ENCODE data around the gene TYW1. TPM values are rescaled to one million over a fixed set of nuclear protein-coding genes. Genes with fewer than 3 reads are reported as not detected.
"Not testable (repeated sequence)": the region's sequence is repeated elsewhere in the genome, so short reads cannot be mapped to it uniquely, and the experiment has no call there.

The TYW1 gene
- total RNA-seq, 1 experiment from 2014 or later = 24.5 TPM

DNA sequence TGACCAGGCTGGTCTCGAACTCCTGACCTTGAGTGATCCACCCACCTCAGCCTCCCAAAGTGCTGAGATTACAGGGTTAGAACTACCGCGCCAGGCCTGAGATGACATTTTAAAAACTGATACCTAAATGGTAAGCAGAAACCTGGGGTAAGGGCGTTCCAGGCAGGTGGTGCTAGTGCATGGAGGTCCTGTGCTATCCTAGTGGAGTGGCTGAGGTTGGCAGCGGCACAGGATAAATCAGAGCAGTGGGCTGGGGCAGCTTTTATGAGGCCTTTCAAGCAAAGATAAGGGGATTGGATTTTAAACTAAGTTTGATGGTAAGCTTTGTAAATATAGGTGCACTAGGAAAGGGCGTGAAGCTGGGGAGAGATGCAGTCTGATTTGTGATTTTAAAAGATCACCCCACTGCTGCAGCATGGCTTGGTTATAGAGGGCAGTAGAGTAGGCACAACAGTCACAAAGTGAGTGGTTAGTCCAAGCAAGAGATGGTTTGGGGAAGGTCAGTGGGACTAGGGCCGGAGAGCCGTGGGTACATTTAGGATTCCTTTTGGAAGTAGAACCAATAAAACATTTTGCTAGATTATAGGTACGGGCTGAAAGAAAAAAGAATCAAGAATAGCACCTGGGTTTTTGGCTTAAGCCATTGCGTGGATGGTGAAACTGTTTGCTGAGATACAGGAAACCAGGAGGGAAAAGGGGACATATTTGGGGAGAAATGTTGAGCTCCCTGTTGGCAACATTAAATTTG, 188.5 kb downstream of the TYW1 start:
- H3K36me3 ChIP-seq (ENCODE audit: control insufficient read depth, insufficient read depth, low read length); ATAC-seq; POLR2A ChIA-PET; H3K9me3 ChIP-seq (ENCODE audit: control insufficient read depth, insufficient read depth, low read depth, low read length); H3K27ac ChIP-seq (ENCODE audit: low read length); CTCF ChIA-PET; in situ Hi-C loops (cut with HindIII; ENCODE audit: low pct_unique_long_range_greater_than_20kb, low sequenced_read_pairs); H3K4me1 ChIP-seq (ENCODE audit: control insufficient read depth, insufficient read depth, low read length); DNase-seq (ENCODE audit: low read depth, low spot score); BruUV-seq (replicated peaks); intact Hi-C loops (cut with micrococcal nuclease; ENCODE audit: unreplicated experiment); H3K4me3 ChIP-seq (ENCODE audit: low read depth in 2 of 2, low read length in 2 of 2); H3K27me3 ChIP-seq (ENCODE audit: control insufficient read depth, insufficient read depth, low read length): not testable (repeated sequence)

DNA sequence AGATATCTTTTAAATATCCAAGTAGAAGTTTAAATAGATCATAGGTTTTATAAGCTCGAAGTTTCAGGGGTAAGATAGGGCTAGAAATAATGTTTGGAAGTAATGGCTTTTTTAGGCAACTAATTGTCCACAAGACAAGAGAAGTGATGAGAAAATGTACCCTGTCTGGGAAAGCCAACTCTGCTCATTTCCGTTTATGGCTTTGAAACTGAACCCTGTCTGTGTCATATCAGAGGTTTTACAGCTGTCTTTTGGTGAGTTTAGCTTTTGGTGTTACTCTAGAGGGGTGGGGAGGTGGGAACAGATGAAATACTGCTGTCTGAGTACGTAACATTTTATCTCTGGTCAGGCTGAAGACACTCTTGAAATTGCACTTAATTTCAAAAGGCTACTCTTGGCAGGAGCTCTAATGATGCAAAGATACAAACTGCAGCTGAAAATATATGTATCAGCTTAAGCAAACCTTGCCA, 189.1 kb downstream of the TYW1 start:
- H3K36me3 ChIP-seq (ENCODE audit: control insufficient read depth, insufficient read depth, low read length); H3K27me3 ChIP-seq (ENCODE audit: control insufficient read depth, insufficient read depth, low read length); H3K4me3 ChIP-seq (ENCODE audit: low read depth in 2 of 2, low read length in 2 of 2); intact Hi-C loops (cut with micrococcal nuclease; ENCODE audit: unreplicated experiment); in situ Hi-C loops (cut with HindIII; ENCODE audit: low pct_unique_long_range_greater_than_20kb, low sequenced_read_pairs); H3K27ac ChIP-seq (ENCODE audit: low read length); H3K9me3 ChIP-seq (ENCODE audit: control insufficient read depth, insufficient read depth, low read depth, low read length); CTCF ChIA-PET; BruUV-seq (replicated peaks); POLR2A ChIA-PET; ATAC-seq; H3K4me1 ChIP-seq (ENCODE audit: control insufficient read depth, insufficient read depth, low read length); DNase-seq (ENCODE audit: low read depth, low spot score): not testable (repeated sequence)

DNA sequence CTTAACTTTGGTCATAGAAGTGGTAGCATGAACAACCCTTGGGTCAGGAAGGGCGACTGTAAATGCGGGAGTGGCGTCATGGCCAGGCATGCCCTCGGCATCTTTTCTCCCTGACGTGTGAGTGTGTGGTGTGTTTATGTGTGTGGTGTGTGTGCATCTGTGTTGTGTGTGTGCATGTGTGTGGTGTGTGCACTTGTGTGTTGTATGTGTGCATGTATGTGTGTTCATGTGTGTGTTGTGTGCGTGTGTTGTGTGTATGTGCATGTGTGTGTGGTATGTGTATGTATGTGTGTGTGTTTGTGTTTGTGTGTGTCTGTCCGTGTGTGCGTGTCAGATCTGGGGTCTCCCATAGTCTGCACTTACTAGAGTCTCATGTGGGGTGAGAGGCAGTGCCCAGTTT, 192.5 kb downstream of the TYW1 start:
- H3K27ac ChIP-seq (ENCODE audit: low read length); POLR2A ChIA-PET; H3K4me1 ChIP-seq (ENCODE audit: control insufficient read depth, insufficient read depth, low read length); in situ Hi-C loops (cut with HindIII; ENCODE audit: low pct_unique_long_range_greater_than_20kb, low sequenced_read_pairs); H3K36me3 ChIP-seq (ENCODE audit: control insufficient read depth, insufficient read depth, low read length); ATAC-seq; DNase-seq (ENCODE audit: low read depth, low spot score); H3K9me3 ChIP-seq (ENCODE audit: control insufficient read depth, insufficient read depth, low read depth, low read length); H3K4me3 ChIP-seq (ENCODE audit: low read depth in 2 of 2, low read length in 2 of 2); BruUV-seq (replicated peaks); CTCF ChIA-PET; intact Hi-C loops (cut with micrococcal nuclease; ENCODE audit: unreplicated experiment); H3K27me3 ChIP-seq (ENCODE audit: control insufficient read depth, insufficient read depth, low read length): not testable (repeated sequence)

DNA sequence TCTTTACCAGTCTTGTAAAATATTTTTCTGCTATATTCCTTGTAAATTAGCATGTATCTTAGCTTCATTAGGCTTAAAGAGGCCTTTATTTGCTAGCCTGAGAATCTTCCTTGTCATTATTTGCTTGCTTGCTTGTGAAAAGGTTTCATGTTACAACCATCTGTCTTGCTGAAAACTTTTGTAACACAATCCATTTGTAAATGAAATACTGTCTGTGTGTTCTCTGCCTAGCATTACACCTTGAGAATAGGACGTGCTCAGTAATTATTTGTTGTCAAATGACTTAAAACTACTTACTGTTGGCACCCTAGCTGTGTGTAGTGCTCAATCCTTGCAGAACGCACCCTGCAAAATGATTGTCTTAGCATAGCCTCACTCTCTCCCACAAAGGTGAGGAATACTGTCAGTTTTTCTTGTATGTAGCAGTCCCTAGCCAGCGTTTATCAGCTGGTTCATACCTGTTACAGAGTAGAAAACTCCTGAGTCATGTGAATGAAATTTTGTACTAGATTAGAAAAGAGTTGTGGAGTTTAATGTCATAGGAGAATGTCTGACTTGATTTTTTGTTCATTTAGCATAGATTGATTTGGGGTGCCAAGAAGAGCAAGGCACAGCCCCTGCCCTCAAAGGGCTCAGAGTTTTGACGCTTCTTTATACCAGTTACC, 193.3 kb downstream of the TYW1 start:
- H3K36me3 ChIP-seq (ENCODE audit: control insufficient read depth, insufficient read depth, low read length); BruUV-seq (replicated peaks); H3K27ac ChIP-seq (ENCODE audit: low read length); in situ Hi-C loops (cut with HindIII; ENCODE audit: low pct_unique_long_range_greater_than_20kb, low sequenced_read_pairs); POLR2A ChIA-PET; H3K27me3 ChIP-seq (ENCODE audit: control insufficient read depth, insufficient read depth, low read length); H3K4me1 ChIP-seq (ENCODE audit: control insufficient read depth, insufficient read depth, low read length); H3K4me3 ChIP-seq (ENCODE audit: low read depth in 2 of 2, low read length in 2 of 2); CTCF ChIA-PET; intact Hi-C loops (cut with micrococcal nuclease; ENCODE audit: unreplicated experiment); DNase-seq (ENCODE audit: low read depth, low spot score); H3K9me3 ChIP-seq (ENCODE audit: control insufficient read depth, insufficient read depth, low read depth, low read length); ATAC-seq: not testable (repeated sequence)

DNA sequence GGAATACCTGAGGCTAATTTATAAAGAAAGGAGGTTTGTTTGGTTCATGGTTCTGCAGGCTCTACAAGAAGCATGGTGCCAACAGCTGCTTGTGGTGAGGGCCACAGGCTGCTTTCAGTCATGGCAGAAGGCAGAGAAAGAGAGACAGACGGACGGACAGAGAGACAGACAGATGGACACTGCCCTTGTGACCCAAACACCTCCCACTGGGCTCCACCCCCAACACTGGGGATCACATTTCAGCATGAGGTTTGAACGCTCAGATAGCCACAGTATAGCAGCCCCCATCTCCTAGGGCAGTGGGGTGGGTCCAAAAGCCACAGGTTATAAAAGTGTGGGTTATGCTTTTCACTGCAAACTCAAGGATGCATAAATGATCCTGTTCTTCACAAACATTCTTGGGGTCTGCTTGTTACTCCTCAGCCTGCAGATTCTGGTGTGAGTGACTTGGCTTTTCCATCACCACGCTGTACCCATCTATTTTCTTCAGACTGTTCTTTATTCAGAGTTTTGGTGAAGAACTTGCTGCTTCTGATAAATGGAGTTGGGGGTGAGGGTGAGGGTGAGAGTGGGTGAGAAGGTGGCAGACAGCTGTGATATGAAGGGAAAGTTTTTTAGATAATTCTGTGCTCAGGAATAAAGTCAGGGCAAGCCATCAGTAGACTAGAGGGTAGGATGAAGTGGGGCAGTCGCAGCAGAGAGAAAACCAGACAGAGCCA, 194.5 kb downstream of the TYW1 start:
- DNase-seq (ENCODE audit: low read depth, low spot score); CTCF ChIA-PET; H3K27ac ChIP-seq (ENCODE audit: low read length); H3K4me1 ChIP-seq (ENCODE audit: control insufficient read depth, insufficient read depth, low read length); H3K27me3 ChIP-seq (ENCODE audit: control insufficient read depth, insufficient read depth, low read length); in situ Hi-C loops (cut with HindIII; ENCODE audit: low pct_unique_long_range_greater_than_20kb, low sequenced_read_pairs); ATAC-seq; H3K4me3 ChIP-seq (ENCODE audit: low read depth in 2 of 2, low read length in 2 of 2); intact Hi-C loops (cut with micrococcal nuclease; ENCODE audit: unreplicated experiment); BruUV-seq (replicated peaks); POLR2A ChIA-PET; H3K9me3 ChIP-seq (ENCODE audit: control insufficient read depth, insufficient read depth, low read depth, low read length); H3K36me3 ChIP-seq (ENCODE audit: control insufficient read depth, insufficient read depth, low read length): not testable (repeated sequence)

DNA sequence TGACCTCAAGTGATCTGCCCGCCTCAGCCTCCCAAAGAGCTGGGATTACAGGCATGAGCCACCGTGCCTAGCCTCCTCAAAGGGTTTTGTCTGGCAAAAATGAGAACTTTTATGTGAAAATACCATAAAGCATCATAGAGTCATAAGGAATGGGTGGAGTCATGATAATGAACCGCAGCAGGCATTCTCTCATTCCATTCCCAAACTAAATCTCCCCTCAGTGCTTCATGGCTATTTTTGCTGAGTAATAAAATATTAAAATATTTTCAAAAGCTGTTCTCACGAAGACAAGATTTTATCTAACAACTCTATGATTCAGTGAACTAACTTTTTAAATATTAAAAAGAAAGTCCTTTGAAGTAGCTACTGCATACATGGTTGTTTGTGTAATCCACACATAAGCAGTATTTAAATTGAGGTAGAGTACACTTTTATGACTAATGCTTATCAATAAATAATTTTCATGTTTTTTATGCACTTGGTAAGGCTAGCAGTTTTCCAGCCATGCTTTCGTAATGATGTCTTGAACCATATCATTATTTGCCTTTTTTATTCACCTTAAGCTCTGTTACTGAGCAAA, 195.6 kb downstream of the TYW1 start:
- H3K27me3 ChIP-seq (ENCODE audit: control insufficient read depth, insufficient read depth, low read length); H3K4me3 ChIP-seq (ENCODE audit: low read depth in 2 of 2, low read length in 2 of 2); in situ Hi-C loops (cut with HindIII; ENCODE audit: low pct_unique_long_range_greater_than_20kb, low sequenced_read_pairs); H3K9me3 ChIP-seq (ENCODE audit: control insufficient read depth, insufficient read depth, low read depth, low read length); H3K36me3 ChIP-seq (ENCODE audit: control insufficient read depth, insufficient read depth, low read length); POLR2A ChIA-PET; ATAC-seq; BruUV-seq (replicated peaks); DNase-seq (ENCODE audit: low read depth, low spot score); CTCF ChIA-PET; intact Hi-C loops (cut with micrococcal nuclease; ENCODE audit: unreplicated experiment); H3K4me1 ChIP-seq (ENCODE audit: control insufficient read depth, insufficient read depth, low read length); H3K27ac ChIP-seq (ENCODE audit: low read length): not testable (repeated sequence)

DNA sequence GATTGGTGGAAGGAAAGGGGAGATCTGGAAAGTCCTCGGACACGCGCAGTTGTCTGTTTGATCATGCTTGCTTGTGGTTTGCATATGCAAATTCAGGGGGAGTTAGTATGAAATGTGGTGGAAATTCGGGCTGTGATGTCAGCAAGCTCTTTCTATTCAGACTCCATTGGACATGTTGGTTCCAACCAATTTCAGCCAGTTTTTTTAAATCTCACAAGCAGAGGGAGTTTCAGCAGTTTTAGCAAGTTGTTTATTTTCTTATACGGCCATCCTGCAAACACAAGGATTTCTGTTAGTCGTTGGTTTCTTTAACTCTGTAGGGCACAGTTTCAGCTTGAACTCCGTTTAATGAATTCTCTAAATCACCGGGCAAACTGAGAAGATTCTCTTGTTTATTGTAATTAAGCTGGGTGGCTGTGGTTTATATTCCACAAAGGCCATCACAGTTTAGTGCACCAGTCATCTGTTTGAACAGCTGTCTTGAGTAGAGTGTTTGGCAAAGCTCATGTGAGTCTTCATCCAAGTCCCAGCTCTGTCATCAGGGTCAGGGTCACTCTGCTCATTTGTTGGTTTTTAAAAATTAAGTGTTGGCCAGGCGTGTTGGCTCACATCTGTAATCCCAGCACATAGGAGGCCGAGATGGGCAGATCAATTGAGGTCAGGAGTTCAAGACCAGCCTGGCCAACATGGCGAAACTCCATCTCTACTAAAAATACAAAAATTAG, 196.4 kb downstream of the TYW1 start:
- H3K36me3 ChIP-seq (ENCODE audit: control insufficient read depth, insufficient read depth, low read length); DNase-seq (ENCODE audit: low read depth, low spot score): not testable (repeated sequence)

More for the DNA sequence above, 196.4 kb downstream of the TYW1 start:
- in situ Hi-C loops (cut with HindIII; ENCODE audit: low pct_unique_long_range_greater_than_20kb, low sequenced_read_pairs); POLR2A ChIA-PET; BruUV-seq (replicated peaks); ATAC-seq; H3K9me3 ChIP-seq (ENCODE audit: control insufficient read depth, insufficient read depth, low read depth, low read length); intact Hi-C loops (cut with micrococcal nuclease; ENCODE audit: unreplicated experiment); H3K27me3 ChIP-seq (ENCODE audit: control insufficient read depth, insufficient read depth, low read length); H3K4me1 ChIP-seq (ENCODE audit: control insufficient read depth, insufficient read depth, low read length); H3K27ac ChIP-seq (ENCODE audit: low read length); H3K4me3 ChIP-seq (ENCODE audit: low read depth in 2 of 2, low read length in 2 of 2); CTCF ChIA-PET: not testable (repeated sequence)

Measured in Panc1 (cell line).